GM18498 (cell line): ENCODE measurements around the gene MATN4.

Experiments used
- ATAC-seq: cut with Tn5 transposase; IDR thresholded peaks from one replicate; pipeline ENCODE4 v1.9.1; 2021; ENCODE audit warnings: mild to moderate bottlenecking, moderate library complexity; ENCODE audit not compliant: unreplicated experiment

MATN4 gene

DNA sequence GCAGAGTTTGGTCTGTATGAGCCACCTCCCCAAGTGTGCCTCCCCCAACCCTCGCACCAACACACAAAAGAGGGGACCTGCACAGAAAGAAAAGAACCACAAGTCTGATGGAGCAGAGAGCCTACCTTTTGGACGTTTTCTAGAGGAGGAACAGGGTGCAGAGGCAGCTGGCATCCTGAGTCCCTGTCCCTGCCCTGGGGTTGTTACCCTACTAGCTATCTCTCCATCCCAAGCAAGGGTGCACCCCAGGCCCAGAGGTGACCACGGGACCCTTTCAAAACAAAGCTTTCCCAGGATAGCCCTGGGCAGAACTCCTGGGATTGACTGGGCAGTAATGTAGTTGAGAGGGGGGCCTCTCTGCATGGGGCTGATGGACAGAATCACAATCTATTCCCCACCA lies 9.7 kb upstream of the MATN4 start:
- ATAC-seq: no peak

- ATAC-seq: no peak
These were observed 8.3 kb upstream of the MATN4 start for GRCh38 chr20:45316150-45317080.

DNA sequence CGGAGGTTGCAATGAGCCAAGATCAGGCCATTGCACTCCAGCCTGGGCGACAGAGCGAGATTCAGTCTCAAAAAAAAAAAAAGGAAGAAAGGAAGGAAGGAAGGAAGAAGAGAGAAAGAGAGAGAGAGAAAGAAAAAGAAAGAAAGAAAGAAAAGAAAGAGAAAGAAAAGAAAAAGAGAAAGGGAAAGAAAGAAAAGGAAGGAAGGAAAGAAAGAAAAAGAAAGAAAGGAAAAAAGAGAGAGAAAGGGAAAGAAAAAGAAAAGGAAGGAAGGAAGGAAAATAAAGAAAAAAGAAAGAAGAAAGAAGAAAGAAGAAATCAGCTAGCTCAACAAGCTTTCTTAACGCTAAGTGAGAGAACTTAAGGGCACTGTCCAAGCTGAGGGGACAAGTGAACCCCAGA lies 7.6 kb upstream of the MATN4 start:
- ATAC-seq: no peak

- ATAC-seq: no peak
These were observed 5.8 kb upstream of the MATN4 start for GRCh38 chr20:45313943-45314342.

GRCh38 chr20:45313065-45313695 lies 5.1 kb upstream of the MATN4 start:
- ATAC-seq: no peak

GRCh38 chr20:45312241-45312640 lies 4.1 kb upstream of the MATN4 start:
- ATAC-seq: no peak

DNA sequence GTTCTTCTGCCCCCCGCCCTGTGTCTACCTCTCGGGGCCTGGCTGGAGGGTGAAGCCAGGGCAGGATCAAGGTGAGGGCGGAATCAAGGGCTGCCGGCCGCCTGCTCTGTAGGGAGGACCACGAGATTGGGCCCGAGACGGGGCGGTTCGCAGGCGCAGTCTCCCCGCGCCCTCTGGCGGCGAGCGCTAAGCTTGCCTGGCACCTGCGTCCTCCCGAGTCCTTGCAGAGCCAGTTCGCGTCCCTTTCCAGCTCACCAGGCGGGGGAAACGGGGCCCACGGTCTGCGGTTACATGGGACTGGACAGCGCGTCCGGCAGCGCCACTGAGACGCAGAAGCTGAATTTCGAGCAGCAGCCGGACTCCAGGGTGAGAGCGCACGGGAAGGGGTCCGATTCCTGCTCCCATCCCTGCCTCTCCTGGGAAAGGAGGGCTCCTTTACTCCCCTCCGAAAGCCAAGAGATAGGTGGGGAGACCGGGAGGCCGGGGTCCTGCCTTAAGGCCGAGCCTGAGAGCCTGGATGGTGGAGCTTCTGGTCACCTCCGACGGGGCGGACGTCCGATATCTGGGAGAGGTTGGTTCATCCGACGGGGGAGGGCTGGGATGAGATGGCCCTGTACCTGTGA lies 3.6 kb upstream of the MATN4 start:
- no peak for ATAC-seq

- ATAC-seq: no peak
These were observed 976 bp upstream of the MATN4 start for GRCh38 chr20:45309075-45309474.

- no peak for ATAC-seq
These were observed 941 bp downstream of the MATN4 start for GRCh38 chr20:45307076-45307640.

DNA sequence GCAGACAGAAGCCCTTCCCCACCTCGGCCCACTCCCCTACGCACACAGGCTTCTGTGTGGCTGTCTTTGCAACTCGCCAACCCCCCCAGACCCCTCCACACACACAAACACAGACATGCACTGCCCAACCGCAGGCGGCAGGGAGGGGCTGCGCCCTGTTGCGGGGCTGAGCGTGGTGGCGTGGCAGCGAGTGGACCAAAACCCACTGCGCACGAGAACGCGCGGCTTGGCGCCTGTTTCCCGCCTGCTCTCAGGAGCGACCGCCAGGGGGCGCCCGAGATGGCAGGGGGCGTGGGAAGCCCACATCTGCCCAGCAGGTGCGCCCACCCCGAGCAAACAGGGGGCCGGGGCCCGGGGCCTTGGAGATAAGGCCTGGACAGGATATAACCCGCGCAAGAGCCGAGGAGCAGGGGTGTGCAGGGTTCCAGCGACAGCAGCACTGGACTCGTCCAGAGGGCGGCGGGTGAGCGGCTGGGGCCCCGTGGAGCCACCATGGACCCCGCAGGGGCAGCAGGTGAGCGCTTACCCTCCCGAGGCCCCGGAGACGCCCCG lies 1.6 kb downstream of the MATN4 start, which contains the start of gene RBPJL:
Gene RBPJL (plus strand): TSS at position 410 of the 552 bp plus-strand sequence. CDS start 83 bp downstream, at position 493.
- ATAC-seq: no peak

- no peak for ATAC-seq
These were observed 2.8 kb downstream of the MATN4 start for GRCh38 chr20:45305262-45305661.

DNA sequence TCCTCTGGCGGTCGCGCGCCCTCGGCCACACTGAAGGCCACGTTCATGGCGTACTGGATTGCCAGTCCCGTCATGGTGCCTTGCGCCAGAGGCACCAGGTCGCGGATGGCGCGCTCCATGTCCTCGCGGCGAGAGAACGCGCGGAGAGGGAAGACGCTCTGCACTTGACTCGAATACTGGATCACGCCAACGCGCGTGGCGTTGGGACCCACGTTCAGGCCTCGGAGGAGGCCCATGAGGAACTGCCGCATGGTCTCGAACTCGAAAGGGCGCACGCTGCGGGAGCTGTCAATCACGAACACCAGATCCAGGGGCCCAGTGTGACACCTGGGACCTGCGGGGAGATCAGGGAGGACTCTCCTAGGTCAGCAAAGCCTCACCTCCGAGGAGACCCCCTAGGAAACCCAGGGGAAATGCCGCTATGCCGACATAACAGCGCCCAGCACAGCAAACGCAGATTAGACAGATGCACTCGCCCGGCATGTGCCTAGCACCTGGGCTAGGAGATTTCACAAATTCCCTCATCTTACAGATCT lies 3.6 kb downstream of the MATN4 start:
- ATAC-seq: no peak

DNA sequence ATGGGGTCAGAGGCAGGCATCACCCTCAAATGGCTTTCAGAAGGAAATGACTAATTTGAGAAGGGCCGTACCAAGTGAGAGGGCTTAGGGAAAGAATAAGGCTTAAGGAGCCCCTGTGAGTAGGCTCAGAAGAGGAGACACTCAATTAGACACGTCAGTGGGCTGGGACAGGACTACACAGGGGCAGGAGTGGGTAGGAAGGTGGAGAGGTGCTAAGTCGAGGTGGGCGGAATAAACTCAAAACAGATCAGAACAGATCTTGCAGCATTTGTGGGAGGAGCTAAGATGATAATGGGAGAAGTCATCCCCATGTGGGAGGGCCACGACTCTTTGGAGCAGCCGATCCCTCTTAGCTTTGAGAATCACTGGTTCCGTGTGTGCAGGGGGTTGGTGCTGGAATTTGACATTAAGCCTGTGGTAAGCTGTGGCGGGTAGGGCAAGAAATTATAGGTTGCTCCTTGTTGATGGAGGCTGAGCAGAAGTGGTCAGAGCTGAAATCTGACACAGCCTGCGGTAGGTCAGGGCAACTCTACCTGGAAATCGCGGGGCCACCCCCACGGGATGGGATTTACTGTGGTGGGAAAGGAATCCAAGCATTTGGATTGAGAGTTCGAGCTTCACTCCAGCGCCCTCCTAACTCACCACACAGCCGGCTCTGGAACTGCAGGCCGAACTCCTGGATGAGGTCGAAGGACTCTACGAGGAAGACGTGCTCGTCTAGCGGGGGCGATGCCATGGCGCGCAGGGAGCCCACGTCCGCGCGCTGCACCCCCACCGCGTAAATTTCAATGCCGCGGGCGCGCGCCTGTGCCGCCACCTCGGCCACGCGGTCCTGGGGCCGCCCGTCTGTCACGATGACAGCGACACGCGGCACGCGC lies 4.3 kb downstream of the MATN4 start:
- ATAC-seq: no peak

DNA sequence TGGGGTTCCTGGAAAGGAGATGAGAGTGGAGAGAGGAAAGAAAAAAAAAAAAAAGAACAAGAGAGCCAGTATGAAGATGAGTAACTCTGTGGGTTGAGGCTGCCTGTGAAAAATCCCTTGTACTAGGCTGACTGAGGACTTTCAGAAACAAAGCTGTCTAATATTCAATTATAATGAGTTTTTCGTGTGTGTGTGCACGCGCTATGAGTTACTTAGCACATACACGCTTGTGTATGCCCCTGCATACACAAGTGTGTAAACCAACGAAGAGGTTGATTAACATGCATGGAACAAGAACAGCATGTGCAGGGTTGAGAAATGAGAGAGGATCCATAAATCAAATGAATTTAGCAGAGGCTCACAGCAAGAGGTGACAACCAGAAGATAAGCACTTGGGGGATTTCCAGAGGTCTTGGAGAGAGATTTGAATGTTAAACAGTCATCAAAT lies 6.3 kb downstream of the MATN4 start:
- no peak for ATAC-seq

GRCh38 chr20:45300961-45301360 lies 7.1 kb downstream of the MATN4 start:
- ATAC-seq: peak; percentile 60

DNA sequence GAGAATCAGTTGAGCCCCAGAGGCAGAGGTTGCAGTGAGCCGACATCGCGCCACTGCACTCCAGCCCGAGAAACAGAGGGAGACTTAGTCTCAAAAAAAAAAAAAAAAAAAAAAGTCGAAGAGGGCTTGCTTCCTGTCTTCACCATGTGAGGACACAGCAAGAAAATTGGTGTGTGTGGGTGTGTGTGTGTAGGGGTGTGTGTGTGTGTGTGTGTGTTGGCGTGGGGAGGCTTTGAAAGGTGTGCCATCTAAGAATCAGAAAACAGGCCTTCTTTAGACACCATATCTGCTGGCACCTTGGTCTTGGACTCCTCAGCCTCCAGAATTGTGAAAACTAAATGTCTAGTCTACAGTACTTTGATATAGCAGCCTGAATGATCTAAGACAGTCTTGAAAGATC lies 8.3 kb downstream of the MATN4 start:
- ATAC-seq: no peak

DNA sequence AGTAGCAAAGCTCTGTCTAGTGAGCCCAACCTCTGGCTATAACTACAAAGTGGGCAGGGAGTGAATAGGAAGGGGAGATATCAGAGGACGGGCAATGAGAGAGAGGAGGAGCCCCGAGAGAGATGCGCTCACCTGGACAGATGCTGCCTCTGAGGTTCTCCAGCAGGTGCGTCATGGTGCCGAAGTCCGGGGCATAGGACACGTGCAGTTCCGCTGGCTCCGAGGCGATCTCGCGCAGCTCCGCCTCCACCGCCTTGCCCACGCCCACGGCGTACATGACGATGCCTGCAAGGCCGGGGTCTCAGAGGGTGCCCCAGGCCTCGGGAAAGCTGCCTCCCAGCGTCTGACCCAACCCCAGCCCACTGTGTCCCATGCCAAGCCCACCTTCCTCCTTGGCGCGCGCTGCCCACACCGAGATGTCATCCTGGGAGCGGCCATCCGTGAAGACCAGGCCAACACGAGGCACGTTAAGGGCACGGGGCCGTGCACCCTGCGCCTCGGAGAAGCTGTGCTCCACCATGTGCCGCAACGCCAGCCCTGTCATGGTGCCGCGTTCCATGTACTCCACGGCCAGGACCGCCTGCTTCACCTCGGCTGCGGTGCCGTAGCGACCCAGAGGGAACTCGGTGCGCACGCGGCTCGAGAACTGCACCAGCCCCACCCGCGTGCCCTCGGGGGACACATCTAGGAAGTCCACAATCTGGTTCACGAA lies 10.2 kb downstream of the MATN4 start:
- no peak for ATAC-seq

- no peak for ATAC-seq
These were observed 13.4 kb downstream of the MATN4 start for GRCh38 chr20:45294659-45295058.

DNA sequence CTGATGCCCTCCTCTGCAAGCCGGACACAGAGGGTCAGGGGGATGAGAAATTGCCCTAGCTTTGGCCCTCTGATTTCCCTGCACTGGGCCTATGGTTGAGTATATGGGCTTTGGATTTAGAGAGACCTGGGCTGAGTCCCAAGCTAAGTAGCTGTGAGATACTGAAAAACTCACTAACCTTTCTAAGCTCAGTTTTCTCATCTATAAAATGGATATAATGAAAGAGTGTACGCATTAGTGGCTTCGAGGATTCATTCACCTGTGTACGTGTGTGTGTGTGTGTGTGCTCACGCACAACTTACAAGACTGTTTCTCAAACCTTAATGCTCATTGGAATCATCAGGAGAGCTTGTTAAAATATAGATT lies 14.1 kb downstream of the MATN4 start:
- ATAC-seq: no peak
